ENCODE data around the gene PI4K2A. TPM values are rescaled to one million over a fixed set of nuclear protein-coding genes. Genes with fewer than 3 reads are reported as not detected.

Gene PI4K2A
- total and polyA plus RNA-seq, 2 donors (not counting 1 experiment from before 2014, with no cell fraction given), result 7.9 to 17.7 TPM

- H2AFZ ChIP-seq (ENCODE audit: insufficient read depth, low read depth, low read length, poor library complexity, severe bottlenecking), result no peak overlapping the region
- no peaks in the 10 kb centered on the region for H3K4me1 Mint-ChIP-seq
- no peaks in the 10 kb centered on the region for H3K9me3 Mint-ChIP-seq (ENCODE audit: insufficient read depth)
- H3K27me3 ChIP-seq (replicated peaks in 1 of 4; ENCODE audit: control extremely low read depth in 1 of 4, control insufficient read depth in 3 of 4, insufficient read depth in 4 of 4, low read length in 3 of 4), result no peaks in the 10 kb centered on the region
- no peaks in the 10 kb centered on the region for H3K27me3 Mint-ChIP-seq
- H3K27ac ChIP-seq (ENCODE audit: low read length in 2 of 2), result no peak overlapping the region
- no peaks in the 10 kb centered on the region for H3K79me2 ChIP-seq (ENCODE audit: control insufficient read depth, insufficient read depth, low read length)
- no peak overlapping the region for H3K9ac ChIP-seq (ENCODE audit: low read length)
- no peak for DNase-seq
- no peaks in the 10 kb centered on the region for H3K9me3 ChIP-seq (ENCODE audit: control extremely low read depth in 1 of 3, control insufficient read depth in 2 of 3, insufficient read depth in 1 of 3, low read length in 2 of 3)
- no peak overlapping the region for H3K4me3 ChIP-seq (ENCODE audit: control extremely low read depth in 1 of 5, extremely low read depth in 1 of 5, insufficient read depth in 1 of 5, low read depth in 2 of 5, low read length in 4 of 5)
- H3K4me2 ChIP-seq (replicated peaks; ENCODE audit: low read depth, low read length, poor library complexity, severe bottlenecking), result no peak overlapping the region
- TF ChIP-seq CTCF (IDR thresholded peaks at IDR 0.05) (no peak), EZH2 (IDR thresholded peaks at IDR 0.05; ENCODE audit: borderline replicate concordance, insufficient read depth, low read depth, low read length, poor library complexity, severe bottlenecking) (no peak)
- H3K4me1 ChIP-seq (ENCODE audit: control insufficient read depth in 2 of 2, insufficient read depth in 2 of 2, low read length in 2 of 2), result no peaks in the 10 kb centered on the region
- ATAC-seq (ENCODE audit: low read depth), result no peak
- ChIA-PET POLR2A (no interaction called here), CTCF (interaction anchor here (0.6 kb wide), 1 partner anchor 710 kb away, joined by 3 read pairs; no protein-coding TSS in a partner anchor)
- 60% methylated on average over 1 of the region's 1 CpG for WGBS (ENCODE audit: insufficient coverage)
- H3K36me3 ChIP-seq (replicated peaks in 1 of 2; ENCODE audit: control extremely low read depth in 1 of 2, control insufficient read depth in 1 of 2, extremely low read depth in 1 of 2, insufficient read depth in 2 of 2, low read length in 1 of 2), result peaks cover 12 to 42% of the 10 kb centered on the region in 2 experiments
- H4K20me1 ChIP-seq (ENCODE audit: control insufficient read depth, insufficient read depth, low read length, poor library complexity, severe bottlenecking), result no peaks in the 10 kb centered on the region
- H3K4me3 Mint-ChIP-seq, result no peak overlapping the region
- no peak overlapping the region for H3K27ac Mint-ChIP-seq
- intact Hi-C loops (cut with micrococcal nuclease), result no loop called here
Measured at GRCh38 chr10:97664282-97664850, 23.9 kb downstream of the PI4K2A start.

- Histone ChIP-seq H3K4me3 (ENCODE audit: control extremely low read depth in 1 of 5, extremely low read depth in 1 of 5, insufficient read depth in 1 of 5, low read depth in 2 of 5, low read length in 4 of 5) (no peak overlapping the region), H3K4me1 (ENCODE audit: control insufficient read depth in 2 of 2, insufficient read depth in 2 of 2, low read length in 2 of 2) (no peaks in the 10 kb centered on the region), H3K4me2 (replicated peaks; ENCODE audit: low read depth, low read length, poor library complexity, severe bottlenecking) (no peak overlapping the region), H3K79me2 (ENCODE audit: control insufficient read depth, insufficient read depth, low read length) (no peaks in the 10 kb centered on the region), H3K27ac (ENCODE audit: low read length in 2 of 2) (no peak overlapping the region), H2AFZ (ENCODE audit: insufficient read depth, low read depth, low read length, poor library complexity, severe bottlenecking) (no peak overlapping the region), H3K27me3 (replicated peaks in 1 of 4; ENCODE audit: control extremely low read depth in 1 of 4, control insufficient read depth in 3 of 4, insufficient read depth in 4 of 4, low read length in 3 of 4) (no peaks in the 10 kb centered on the region), H3K36me3 (replicated peaks in 1 of 2; ENCODE audit: control extremely low read depth in 1 of 2, control insufficient read depth in 1 of 2, extremely low read depth in 1 of 2, insufficient read depth in 2 of 2, low read length in 1 of 2) (peaks cover 14 to 46% of the 10 kb centered on the region in 2 experiments), H3K9ac (ENCODE audit: low read length) (no peak overlapping the region), H3K9me3 (ENCODE audit: control extremely low read depth in 1 of 3, control insufficient read depth in 2 of 3, insufficient read depth in 1 of 3, low read length in 2 of 3) (no peaks in the 10 kb centered on the region), H4K20me1 (ENCODE audit: control insufficient read depth, insufficient read depth, low read length, poor library complexity, severe bottlenecking) (no peaks in the 10 kb centered on the region)
- no peaks in the 10 kb centered on the region for H3K4me1 Mint-ChIP-seq
- intact Hi-C loops (cut with micrococcal nuclease), result no loop called here
- no peaks in the 10 kb centered on the region for H3K27me3 Mint-ChIP-seq
- no peak overlapping the region for H3K27ac Mint-ChIP-seq
- H3K9me3 Mint-ChIP-seq (ENCODE audit: insufficient read depth), result no peaks in the 10 kb centered on the region
- no peak for DNase-seq
- POLR2A ChIA-PET, result no interaction called here
- H3K4me3 Mint-ChIP-seq, result no peak overlapping the region
- ATAC-seq (ENCODE audit: low read depth), result no peak
- TF ChIP-seq CTCF (IDR thresholded peaks at IDR 0.05), result no peak
- TF ChIP-seq EZH2 (IDR thresholded peaks at IDR 0.05; ENCODE audit: borderline replicate concordance, insufficient read depth, low read depth, low read length, poor library complexity, severe bottlenecking), result no peak
- CTCF ChIA-PET, result interaction anchor here (0.6 to 1.6 kb wide), 2 partner anchors 65 to 67 kb away, joined by 3 to 5 read pairs; no protein-coding TSS in a partner anchor
- 100% methylated on average over 3 of the region's 7 CpGs for WGBS (ENCODE audit: insufficient coverage)
Measured at GRCh38 chr10:97666992-97667391, 26.5 kb downstream of the PI4K2A start.

Measured in B cell (primary cell).